ENCODE measurements around the gene ZCCHC2. TPM values are rescaled to one million over a fixed set of nuclear protein-coding genes. Genes with fewer than 3 reads are reported as not detected.

The ZCCHC2 gene
- total and polyA plus RNA-seq, 9 of the 15 experiments (the other 6 are each of a cell fraction or from before 2014, with no cell fraction given) = 1.0 to 9.2 (median 6.0) TPM

- Histone ChIP-seq H3K9me3 (replicated peaks; ENCODE audit: control insufficient read depth, insufficient read depth, low read depth, low read length) (no peaks in the 10 kb centered on the region), H3K9me1 (ENCODE audit: control insufficient read depth, insufficient read depth, low read length) (no peaks in the 10 kb centered on the region), H3K27ac (ENCODE audit: extremely low read depth, low read depth, low read length) (no peak overlapping the region), H3K79me2 (ENCODE audit: control insufficient read depth, insufficient read depth, low read length) (no peaks in the 10 kb centered on the region), H3K9ac (ENCODE audit: insufficient read depth in 1 of 2, low read depth in 2 of 2, low read length in 2 of 2) (no peak overlapping the region; a peak in 1 of 4 replicates), H3K27me3 (ENCODE audit: control insufficient read depth in 2 of 2, insufficient read depth in 2 of 2, low read length in 2 of 2) (no peaks in the 10 kb centered on the region; a peak in 1 of 5 replicates), H3K4me1 (replicated peaks in 1 of 2; ENCODE audit: control insufficient read depth in 2 of 2, insufficient read depth in 2 of 2, low read length in 2 of 2) (peaks cover 2 to 3% of the 10 kb centered on the region in 2 experiments; a peak in 1 of 5 replicates), H4K20me1 (replicated peaks; ENCODE audit: control insufficient read depth, insufficient read depth, low read length) (no peaks in the 10 kb centered on the region; the same call in 1 of the 2 replicates), H3K36me3 (ENCODE audit: control insufficient read depth, insufficient read depth, low read length) (peaks cover 3% of the 10 kb centered on the region; the same call in 1 of the 3 replicates), H3K4me3 (no peak overlapping the region), H3K4me2 (ENCODE audit: insufficient read depth, low read length) (no peak overlapping the region), H2AFZ (ENCODE audit: low read depth, low read length) (no peak overlapping the region)
- 71% methylated on average over 11 of the region's 16 CpGs for WGBS (ENCODE audit: insufficient coverage, low coverage, missing lambda C conversion rate)
- FAIRE-seq (no peak), DNase-seq (ENCODE audit: extremely low read depth in 1 of 4, low spot score in 3 of 4) (no peak), ATAC-seq (no peak)
- BruUV-seq (replicated peaks) = no TSS peak
- in situ Hi-C loops (cut with MboI) (no loop called here), intact Hi-C loops (cut with micrococcal nuclease) (loop anchor here (1.0 to 5.0 kb wide), 4 partner anchors 52 to 403 kb away; partner anchors contain the start of gene PHLPP1)
- TF ChIP-seq LCOR (CRISPR knock-in tag; IDR thresholded peaks at IDR 0.05) (no peak), ZNF398 (CRISPR knock-in tag; IDR thresholded peaks at IDR 0.05) (no peak), PHF8 (IDR thresholded peaks at IDR 0.05; ENCODE audit: borderline replicate concordance, low read length) (no peak), MAFK (IDR thresholded peaks at IDR 0.05; ENCODE audit: low read length) (no peak), ZNF507 (tag; conservative IDR thresholded peaks at IDR 0.05) (no peak), MITF (IDR thresholded peaks at IDR 0.05) (no peak), PTTG1 (tag; IDR thresholded peaks at IDR 0.05; ENCODE audit: low read depth) (no peak), ZNF780A (CRISPR knock-in tag; IDR thresholded peaks at IDR 0.05) (no peak), TEAD2 (tag; IDR thresholded peaks at IDR 0.05) (no peak)
- ChIA-PET CTCF (ENCODE audit: low intra/inter-chr PET ratio) (interaction anchor here (0.7 to 4.4 kb wide), 8 partner anchors 160 to 402 kb away, joined by 4 to 31 read pairs (median 6); no protein-coding TSS in a partner anchor), POLR2A (interaction anchor here (0.6 kb wide), 2 partner anchors 39 to 156 kb away, joined by 4 read pairs; no protein-coding TSS in a partner anchor)
These were observed 62.7 kb downstream of the ZCCHC2 start for GRCh38 chr18:62585274-62586150.

Data from K562 (cell line).